ENCODE data around the gene MSI2. TPM values are rescaled to one million over a fixed set of nuclear protein-coding genes. Genes with fewer than 3 reads are reported as not detected.

MSI2 gene
- total and polyA plus RNA-seq, 2 donors (not counting 3 experiments of a cell fraction or from before 2014, with no cell fraction given), result 20.9 to 59.3 TPM

DNA sequence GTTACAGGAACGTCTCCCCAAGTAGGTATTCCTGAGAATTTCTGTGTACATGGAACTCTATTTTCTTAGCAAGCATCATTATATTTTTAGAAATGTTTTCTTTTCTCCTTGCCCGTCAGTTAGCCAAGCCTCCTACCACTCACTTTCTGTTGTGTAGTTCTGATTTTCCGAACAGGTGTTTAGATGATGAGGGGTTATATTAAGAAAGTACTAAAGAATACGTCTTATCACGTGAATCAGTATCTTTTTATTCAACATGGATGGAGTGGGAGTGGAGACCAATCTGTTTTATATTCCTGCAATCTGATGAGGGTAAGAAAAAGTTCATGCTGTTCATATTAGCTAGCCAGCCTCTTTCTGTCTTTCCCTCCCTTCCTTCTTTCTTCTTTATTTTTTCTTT lies 29.4 kb downstream of the MSI2 start:
- Histone ChIP-seq H3K9ac (replicated peaks; ENCODE audit: extremely low read depth, insufficient read depth, low read length) (no peak overlapping the region), H3K27ac (ENCODE audit: insufficient read depth, low read depth, low read length) (no peak overlapping the region), H3K9me3 (replicated peaks; ENCODE audit: control insufficient read depth, insufficient read depth, low read length) (no peaks in the 10 kb centered on the region), H3K9me1 (replicated peaks; ENCODE audit: control insufficient read depth, extremely low read depth, insufficient read depth, low read length) (no peaks in the 10 kb centered on the region), H3K27me3 (ENCODE audit: control insufficient read depth in 2 of 2, insufficient read depth in 2 of 2, low read length in 2 of 2) (no peaks in the 10 kb centered on the region), H4K20me1 (replicated peaks; ENCODE audit: control insufficient read depth, extremely low read depth, insufficient read depth, low read length) (no peaks in the 10 kb centered on the region), H3K36me3 (ENCODE audit: control insufficient read depth in 2 of 2, extremely low read depth in 1 of 2, insufficient read depth in 2 of 2, low read length in 2 of 2) (peaks cover 0 to 3% of the 10 kb centered on the region in 2 experiments), H3K4me1 (ENCODE audit: control insufficient read depth, extremely low read depth, insufficient read depth, low read length) (no peaks in the 10 kb centered on the region), H3K4me2 (ENCODE audit: insufficient read depth, low read length) (no peak overlapping the region), H3K4me3 (replicated peaks in 1 of 3; ENCODE audit: insufficient read depth in 1 of 3, low read depth in 1 of 3, low read length in 3 of 3) (no peak overlapping the region), H3K79me2 (ENCODE audit: control insufficient read depth, insufficient read depth, low read length) (no peaks in the 10 kb centered on the region), H2AFZ (ENCODE audit: low read depth, low read length) (no peak overlapping the region)
- BruUV-seq (replicated peaks), result no TSS peak
- DNase-seq (ENCODE audit: low read depth, low spot score), result no peak
- ChIA-PET CTCF (interaction anchor here (2.2 kb wide), 1 partner anchor 43 kb away, joined by 5 read pairs; no protein-coding TSS in a partner anchor), POLR2A (no interaction called here)
- intact Hi-C loops (cut with micrococcal nuclease) (no loop called here), dilution Hi-C loops (cut with MboI; ENCODE audit: extremely low pct_ligation_motif_present, low sequenced_read_pairs) (no loop called here)
- FAIRE-seq, result no peak
- TF ChIP-seq JUN (IDR thresholded peaks at IDR 0.05; ENCODE audit: borderline replicate concordance, insufficient read depth, insufficient read length, low read depth) (no peak), POLR2AphosphoS5 (IDR thresholded peaks at IDR 0.05; ENCODE audit: insufficient read depth, low read depth, low read length) (no peak), EZH2 (IDR thresholded peaks at IDR 0.05; ENCODE audit: borderline replicate concordance, low read depth, low read length, severe bottlenecking) (no peak), CTCF (IDR thresholded peaks at IDR 0.05; ENCODE audit: extremely low read depth in 1 of 2, insufficient read depth in 1 of 2, low read depth in 1 of 2, low read length in 2 of 2) (no peak), MYC (IDR thresholded peaks at IDR 0.05; ENCODE audit: low read depth, low read length) (no peak), POLR2A (IDR thresholded peaks at IDR 0.05; ENCODE audit: low read depth, low read length) (no peak), GATA2 (IDR thresholded peaks at IDR 0.05; ENCODE audit: insufficient read depth, insufficient read length, low read depth, low read length) (no peak), FOS (IDR thresholded peaks at IDR 0.05; ENCODE audit: borderline replicate concordance, insufficient read depth, low read length) (no peak)
- TF ChIP-seq, protein P1, sequence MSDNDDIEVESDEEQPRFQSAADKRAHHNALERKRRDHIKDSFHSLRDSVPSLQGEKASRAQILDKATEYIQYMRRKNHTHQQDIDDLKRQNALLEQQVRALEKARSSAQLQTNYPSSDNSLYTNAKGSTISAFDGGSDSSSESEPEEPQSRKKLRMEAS (IDR thresholded peaks at IDR 0.05; ENCODE audit: insufficient read depth, insufficient read length), result no peak

Data from endothelial cell of umbilical vein (primary cell).